GM10847 (cell line): Measurements from ENCODE around the gene PABPN1L.

Source experiments
- POLR2A ChIP-seq: IDR thresholded peaks from 2 replicates; pipeline ENCODE4 v1.6.1; 2011; ENCODE audit not compliant: insufficient read length; ENCODE audit errors: extremely low read depth

Gene PABPN1L

DNA sequence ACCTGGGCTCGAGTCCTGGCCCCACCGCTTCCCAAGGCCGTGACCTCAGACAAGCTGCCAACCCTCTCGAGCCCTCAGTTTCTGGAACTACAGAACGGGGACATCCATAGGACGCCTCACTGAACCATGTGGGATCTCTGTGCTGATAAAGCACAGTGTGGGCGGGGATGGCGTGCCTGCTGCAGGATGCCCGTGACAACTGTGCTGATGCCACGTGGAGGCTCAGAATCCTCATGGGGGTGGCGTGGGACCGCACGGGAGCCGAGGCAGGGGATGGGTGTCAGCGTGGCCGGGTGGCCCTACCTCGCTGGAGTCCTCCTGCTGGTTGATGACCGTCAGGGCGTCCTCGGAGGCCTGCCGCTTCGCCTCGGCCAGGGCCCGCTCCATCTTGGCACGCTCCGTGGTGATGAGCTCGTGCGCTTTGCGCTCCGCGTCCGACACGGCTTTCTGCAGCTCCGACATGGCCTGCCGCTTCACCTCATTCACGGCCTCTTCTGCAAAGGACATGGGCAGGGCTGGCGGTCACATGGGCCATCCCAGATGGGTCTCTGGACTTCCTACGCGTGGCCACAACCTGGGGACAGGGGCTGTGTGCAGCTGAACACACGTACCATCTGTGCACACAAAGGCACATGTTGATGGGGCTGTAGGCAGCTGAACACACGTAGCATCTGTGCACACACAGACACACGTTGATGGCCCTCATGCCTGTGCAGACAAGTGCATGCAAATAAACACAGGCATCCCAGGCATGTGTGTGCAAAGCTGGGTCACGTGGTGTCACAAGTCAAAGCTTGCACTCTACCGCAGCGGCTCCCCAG is 12.7 kb upstream of the PABPN1L start:
- TF ChIP-seq POLR2A, result no peak

DNA sequence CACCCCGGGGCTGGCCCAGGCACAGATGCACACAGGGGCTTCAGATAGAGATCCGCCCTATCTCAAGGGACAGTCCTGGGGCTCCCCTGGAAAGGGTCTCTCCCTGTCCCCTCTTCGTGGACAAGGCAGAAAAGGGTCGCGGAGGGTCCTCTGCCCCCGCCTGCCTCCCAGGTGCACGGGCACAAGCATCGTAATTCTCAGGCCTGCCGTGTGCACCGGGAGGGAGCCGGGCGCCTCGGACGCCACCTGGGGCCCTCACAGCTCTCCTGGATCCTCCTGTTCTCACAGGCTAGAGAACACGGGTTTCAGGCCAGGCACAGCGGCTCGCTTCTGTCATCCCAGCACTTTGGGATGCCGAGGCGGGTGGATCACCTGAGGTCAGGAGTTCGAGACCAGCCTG is 11.9 kb upstream of the PABPN1L start:
- no peak for TF ChIP-seq POLR2A

DNA sequence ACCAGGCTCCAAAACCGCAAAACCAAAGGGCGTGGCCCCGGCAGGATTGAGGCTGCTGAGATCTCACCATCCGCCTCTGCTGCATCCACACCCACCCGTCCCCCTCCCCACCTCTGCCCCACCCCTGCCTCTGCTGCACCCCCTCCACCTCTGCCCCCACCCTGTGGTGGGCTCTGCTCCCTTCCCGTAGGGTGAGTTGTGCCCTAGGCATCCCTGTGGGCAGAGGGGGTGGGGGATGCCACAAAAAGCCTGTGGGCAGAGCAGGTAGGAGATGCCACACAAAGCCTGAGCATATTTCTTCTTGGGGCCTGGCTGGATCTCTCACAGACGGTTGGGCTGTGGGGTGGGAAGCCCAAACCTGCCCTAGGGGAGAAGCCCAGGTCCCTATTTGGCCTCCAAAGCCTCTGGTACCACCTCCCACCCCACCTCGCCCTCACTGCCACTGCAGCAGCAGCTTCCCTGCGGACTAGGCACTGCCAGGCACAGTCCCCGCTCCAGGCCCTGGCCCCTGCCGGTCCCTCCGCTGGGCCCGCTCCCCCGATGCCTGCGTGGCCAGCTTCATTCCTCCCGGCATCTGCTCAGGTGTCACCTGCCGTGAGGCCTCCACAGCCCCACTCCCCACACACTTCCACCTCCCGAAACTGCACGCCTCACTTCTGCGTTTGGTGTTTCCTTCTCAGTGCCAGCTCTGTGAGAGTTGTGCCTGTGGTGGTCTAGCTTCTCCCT is 11.3 kb upstream of the PABPN1L start:
- no peak for TF ChIP-seq POLR2A

DNA sequence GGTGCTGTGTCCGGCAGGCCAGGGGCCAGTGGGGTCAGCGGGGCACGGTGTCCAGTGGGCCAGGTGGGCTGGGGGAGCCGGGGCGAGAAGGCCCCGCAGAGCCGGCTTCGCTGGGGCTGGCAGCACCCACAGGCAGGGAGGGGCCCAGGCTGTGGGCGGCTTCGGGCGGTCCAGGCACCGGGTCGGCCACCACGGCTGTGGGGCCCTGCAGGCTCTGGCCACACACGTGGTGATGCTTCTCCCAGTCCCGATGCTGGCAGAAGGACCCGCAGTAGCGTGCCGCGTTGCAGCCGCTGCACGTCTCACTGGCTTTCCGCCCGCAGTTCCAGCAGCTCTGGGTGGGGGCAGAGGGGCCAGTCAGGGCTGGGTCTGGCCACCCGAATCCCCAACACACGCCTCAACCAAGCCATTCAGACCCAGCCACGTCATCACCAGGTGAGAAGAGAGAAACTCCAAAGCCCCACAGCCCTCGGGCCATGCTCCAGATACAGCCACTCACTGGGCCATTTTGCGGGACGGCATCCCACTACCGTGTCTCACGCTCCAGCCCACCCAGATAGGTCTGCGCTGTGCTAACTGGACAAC is 10.6 kb upstream of the PABPN1L start:
- TF ChIP-seq POLR2A, result no peak

DNA sequence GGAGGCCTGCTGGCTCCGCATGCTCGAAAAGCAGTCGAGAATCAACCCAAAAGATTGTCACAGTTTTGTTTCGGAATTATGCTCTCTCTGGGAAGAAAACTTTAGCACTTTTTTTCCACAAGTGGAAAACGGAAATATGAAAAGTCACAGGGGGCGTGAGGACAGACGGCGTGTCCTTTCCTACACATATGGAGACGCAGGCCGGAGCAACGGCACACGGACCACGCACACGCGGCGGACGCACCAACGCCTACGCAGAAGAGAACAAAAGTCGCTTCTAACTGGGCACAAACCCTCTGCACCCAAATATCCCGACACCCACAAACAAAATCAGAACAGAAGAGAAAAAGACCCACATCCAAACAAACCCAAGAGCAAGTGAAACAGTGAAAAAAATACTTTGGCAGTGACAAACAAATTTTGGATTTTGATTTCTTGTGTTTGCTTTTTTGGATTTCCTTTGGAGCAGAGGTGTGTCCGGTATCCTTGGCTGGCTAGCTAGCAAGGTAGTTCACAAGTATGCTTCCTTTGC is 9.3 kb upstream of the PABPN1L start:
- TF ChIP-seq POLR2A, result no peak

DNA sequence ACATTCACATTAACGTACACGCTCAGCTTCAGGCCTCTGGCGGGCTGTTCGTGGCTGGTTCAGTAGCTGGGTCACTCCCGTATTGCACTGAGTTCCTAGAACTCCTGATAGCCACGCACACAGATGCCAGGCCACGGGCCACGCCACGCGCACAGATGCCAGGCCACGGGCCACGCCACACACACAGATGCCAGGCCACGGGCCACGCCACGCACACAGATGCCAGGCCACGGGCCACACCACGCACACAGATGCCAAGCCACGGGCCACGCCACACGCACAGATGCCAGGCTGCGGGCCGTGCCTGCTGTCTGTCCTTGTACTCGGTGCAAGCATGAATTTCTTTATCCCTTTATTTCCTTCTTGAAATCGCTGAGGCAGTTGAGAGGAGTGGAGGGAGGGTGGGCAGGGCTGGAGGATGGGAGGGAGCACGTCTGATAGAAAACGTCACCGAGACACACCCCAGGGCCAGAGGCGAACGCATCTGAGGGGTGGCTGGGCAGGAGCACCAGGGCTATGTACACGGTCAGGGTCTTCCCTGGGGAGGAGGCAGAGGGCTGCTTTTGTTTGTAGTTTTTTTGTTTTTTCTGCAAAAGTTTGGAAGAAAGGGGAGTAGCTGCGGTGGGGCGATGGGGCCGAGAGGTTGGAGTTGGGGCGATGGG is 8.6 kb upstream of the PABPN1L start:
- no peak for TF ChIP-seq POLR2A

DNA sequence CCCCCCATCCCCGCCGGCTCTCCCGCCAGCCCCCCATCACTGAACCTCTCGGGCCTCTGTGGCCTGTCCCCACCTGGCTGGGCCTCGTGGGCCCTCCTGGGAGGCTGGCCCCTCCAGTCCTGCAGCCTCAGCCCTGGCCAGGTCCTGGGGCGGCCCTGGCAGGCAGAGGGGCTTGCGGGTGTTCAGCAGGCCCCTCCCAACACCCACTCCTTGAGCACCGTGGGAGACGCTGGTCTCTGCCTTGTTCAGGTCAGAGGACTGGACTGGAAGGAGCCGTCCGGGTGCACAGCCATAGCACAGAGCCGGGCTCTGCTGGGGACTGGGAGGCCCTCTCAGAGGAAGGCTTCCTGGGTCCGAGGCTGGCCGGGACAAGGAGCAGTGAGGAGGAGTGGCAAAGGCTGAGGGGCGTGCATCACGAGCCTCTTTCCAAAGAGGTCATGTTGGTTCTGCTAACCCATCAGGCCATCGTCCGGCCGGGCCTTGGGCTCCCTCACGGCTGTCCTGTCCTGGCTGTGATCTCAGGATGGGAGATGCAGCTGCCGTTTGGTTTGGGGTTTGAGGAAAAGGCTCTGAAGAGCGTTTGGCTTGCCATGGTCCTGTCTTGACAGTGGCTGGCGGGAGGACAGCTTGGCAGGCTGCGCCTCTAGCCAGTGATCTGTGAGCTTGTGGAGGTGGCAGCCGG is 6.3 kb upstream of the PABPN1L start:
- no peak for TF ChIP-seq POLR2A

DNA sequence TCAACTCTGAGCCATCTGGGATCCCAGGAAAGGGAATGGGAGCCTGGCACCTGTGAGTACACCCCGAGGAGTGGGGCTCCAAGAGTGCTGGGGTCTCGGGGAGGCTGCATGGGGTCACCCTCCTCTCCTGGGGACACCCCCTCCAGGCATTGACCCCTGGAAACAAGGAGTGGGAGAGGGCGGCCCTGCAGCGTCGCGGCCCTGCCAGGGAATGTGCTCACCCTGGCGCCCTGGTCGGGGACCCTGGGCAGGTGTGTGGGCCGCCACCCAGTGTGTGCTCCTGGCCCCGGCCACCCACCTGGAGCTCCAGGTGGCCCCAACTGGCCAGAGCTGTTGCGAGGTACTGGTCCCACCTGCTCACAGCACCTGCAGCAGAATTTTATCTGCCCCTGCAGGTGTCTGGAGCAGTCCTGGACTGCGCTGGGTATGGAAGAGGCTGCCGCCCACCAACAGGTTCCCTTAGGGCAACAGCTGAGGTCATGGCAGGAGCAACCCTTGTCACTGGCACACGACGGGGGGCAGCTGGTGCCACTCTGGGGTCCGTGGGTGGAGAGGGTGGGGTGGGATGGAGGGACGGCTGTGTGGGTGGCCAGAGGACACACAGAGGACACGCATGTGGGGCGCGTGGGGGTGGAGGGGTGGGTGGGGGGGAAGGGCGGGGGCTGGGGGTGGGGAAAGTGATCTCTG is 5.4 kb upstream of the PABPN1L start:
- no peak for TF ChIP-seq POLR2A

DNA sequence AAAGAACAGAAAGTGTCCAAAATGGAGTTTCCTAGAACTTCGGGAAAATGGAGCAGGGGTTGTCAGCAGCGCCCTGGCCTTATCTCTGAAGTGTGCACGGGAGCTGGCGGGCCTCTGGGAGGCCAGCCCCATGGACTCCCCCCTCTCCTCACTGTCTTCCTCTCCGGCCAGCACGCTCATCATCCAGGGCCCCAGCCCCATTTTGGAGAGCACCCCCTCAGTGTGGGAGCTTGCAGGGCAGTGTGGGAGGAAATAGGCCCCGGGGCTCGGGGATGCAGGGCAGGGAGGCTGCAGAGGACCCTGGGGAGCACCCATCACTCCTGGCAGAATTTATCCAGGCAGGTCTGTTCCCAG is 4.9 kb upstream of the PABPN1L start:
- TF ChIP-seq POLR2A, result no peak

DNA sequence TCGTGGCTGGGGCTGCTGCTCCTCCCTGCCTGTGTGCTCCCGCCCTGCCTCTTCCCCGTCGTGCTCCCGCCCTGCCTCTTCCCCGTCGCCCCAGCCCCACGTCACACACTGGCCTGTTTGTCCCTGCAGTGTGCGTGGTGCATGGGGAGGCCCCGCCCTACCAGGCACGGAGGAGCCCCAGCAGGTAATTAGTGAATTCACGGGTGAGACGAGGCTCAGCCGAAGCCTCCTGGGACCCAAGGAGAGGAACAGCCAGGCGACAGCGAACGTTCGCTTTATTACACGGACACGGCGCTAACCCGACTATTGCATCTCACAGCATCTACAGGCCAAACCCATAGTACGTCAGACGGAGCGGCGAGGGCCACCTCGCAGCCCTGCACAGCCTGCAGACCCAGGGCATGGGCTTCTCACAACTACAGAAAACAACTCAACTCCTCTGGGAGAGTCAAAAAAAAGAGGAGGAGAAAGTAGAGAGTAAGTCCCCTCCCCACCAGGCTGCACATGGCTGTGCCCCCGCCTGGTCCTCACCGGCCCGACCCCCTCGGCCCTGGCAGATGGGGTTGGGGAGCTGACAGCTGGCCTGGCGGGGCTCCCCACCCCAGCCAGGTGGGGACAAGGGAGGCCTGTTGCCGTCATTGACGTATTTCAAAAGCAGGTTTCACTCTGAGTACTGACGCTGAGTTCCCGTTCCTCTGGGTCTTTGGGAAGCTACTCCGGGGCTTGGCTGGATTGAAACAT is 4.3 kb upstream of the PABPN1L start:
- TF ChIP-seq POLR2A, result no peak

DNA sequence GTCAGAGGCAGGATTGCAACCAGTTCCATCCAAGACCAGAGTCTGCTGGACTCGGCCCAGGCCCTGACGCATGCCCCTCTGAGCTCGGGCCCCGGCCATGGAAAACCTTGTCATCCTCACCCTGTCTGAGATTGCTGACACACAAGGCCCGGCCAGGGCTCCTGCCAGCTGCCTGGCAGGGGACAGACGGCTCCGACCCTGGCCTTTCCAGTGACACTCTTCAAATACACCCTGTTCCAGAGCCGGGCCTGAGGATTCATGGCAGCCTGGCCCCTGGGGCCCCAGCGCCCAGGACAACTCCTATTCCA is 3.2 kb upstream of the PABPN1L start:
- no peak for TF ChIP-seq POLR2A

DNA sequence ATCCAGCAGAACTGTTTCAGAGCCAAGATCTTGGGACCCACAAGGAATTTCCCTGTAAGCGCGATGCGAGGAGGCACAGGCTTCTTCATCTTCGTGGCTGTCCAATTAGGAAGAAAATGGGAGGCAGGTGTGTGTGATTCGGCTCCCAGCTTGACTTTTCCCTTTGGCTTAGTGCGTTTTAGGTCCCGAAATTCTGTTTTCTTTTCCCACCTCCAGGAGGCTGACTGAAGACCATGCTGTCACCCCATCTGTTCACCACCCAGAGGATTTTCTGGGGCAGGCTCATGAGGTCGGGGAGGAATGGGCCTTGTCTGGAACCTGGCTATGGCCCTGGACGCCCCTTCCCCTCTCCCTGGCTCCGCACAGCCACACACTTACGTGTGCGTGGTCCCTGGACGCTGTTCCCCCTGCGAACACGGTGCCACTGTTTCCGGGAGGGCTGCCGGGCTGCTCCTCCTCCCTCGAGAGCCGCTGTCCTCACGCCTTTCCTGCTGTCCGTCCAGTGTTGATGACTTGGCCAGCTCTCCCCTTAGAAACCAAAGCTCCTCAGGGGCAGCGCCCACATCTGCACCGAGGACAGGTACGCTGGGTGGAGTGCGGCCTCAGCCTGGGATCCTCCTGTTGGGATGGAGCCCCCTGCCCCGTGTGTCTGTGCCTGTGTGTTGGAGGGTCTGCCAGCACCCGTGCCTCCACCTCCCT is 2.7 kb upstream of the PABPN1L start:
- TF ChIP-seq POLR2A, result no peak

DNA sequence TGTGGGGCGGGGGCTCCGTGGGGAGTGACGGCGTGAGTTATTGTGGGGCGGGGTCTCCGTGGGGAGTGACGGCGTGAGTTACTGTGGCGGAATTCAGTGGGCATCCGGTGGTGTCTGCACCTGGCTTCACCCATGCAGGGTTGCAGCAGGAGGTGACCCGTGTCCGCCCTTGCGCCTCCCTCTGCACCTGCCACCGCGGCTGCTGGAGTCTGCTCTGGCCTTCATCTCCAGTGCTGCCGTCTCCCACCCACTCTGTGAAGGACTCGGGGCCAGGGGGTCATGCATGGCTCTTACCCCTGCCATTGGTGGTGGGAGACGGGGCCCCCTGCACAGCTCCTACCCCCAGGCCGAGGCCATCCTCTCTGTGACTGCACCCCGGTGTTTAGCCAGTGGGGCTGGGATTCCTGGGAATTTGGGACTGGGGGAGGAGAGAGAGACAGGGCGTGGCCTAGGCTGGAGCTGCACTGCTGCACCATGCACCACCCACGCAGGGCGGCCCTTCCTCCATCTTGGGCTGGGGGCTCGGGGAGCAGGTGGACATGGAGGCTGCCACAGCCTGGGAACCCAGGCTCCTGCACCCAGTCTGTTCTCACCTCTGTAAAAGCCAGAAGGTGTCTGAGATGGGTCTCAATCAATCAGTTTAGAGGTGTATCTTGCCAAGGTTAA is 1.3 kb upstream of the PABPN1L start:
- TF ChIP-seq POLR2A, result no peak
